Ishikawa (cell line): ENCODE results near the gene CCT6B.
A peak's percentile ranks its signal among the peaks of the same experiment; 100 is the strongest.

Experiments used
- CEBPB ChIP-seq: IDR thresholded peaks from 2 replicates; pipeline ENCODE4 v1.6.1; 2012
- CREB1 ChIP-seq: IDR thresholded peaks from 2 replicates; pipeline ENCODE4 v1.6.1; 2012; ENCODE audit warnings: low read depth
- EGR1 ChIP-seq: IDR thresholded peaks from 2 replicates; pipeline ENCODE4 v1.6.1; 2012
- EP300 ChIP-seq: IDR thresholded peaks from 2 replicates; pipeline ENCODE4 v1.6.1; 2012; ENCODE audit warnings: borderline replicate concordance
- FOXM1 ChIP-seq: IDR thresholded peaks from 2 replicates; pipeline ENCODE4 v1.6.1; 2012; ENCODE audit warnings: low read depth, borderline replicate concordance
- MAX ChIP-seq: IDR thresholded peaks from 2 replicates; pipeline ENCODE4 v1.6.1; 2012
- NFIC ChIP-seq: IDR thresholded peaks from 2 replicates; pipeline ENCODE4 v1.6.1; 2012
- RAD21 ChIP-seq: IDR thresholded peaks from 2 replicates; pipeline ENCODE4 v1.6.1; 2012; ENCODE audit warnings: low read depth
- REST ChIP-seq: IDR thresholded peaks from 2 replicates; pipeline ENCODE4 v1.6.1; 2012; ENCODE audit warnings: low read depth, mild to moderate bottlenecking
- TAF1 ChIP-seq: IDR thresholded peaks from 2 replicates; pipeline ENCODE4 v1.6.1; 2012; ENCODE audit warnings: low read depth, mild to moderate bottlenecking
- TCF12 ChIP-seq: IDR thresholded peaks from 2 replicates; pipeline ENCODE4 v1.6.1; 2012; ENCODE audit warnings: low read depth
- TEAD4 ChIP-seq: IDR thresholded peaks from 2 replicates; pipeline ENCODE4 v1.6.1; 2012
- USF1 ChIP-seq: IDR thresholded peaks from 2 replicates; pipeline ENCODE4 v1.6.1; 2012
- YY1 ChIP-seq: IDR thresholded peaks from 2 replicates; pipeline ENCODE4 v1.6.1; 2012; ENCODE audit warnings: low read depth
- ZBTB7A ChIP-seq: IDR thresholded peaks from 2 replicates; pipeline ENCODE4 v1.6.1; 2012; ENCODE audit warnings: low read depth

The CCT6B gene

GRCh38 chr17:34988644-34989043 is 27.4 kb upstream of the CCT6B start:
- no peak for TF ChIP-seq TCF12
- TF ChIP-seq NFIC, result no peak
- TF ChIP-seq CREB1, result no peak
- TF ChIP-seq USF1, result no peak
- TF ChIP-seq ZBTB7A, result no peak
- no peak for TF ChIP-seq YY1

GRCh38 chr17:34987232-34987631 is 26.0 kb upstream of the CCT6B start:
- TF ChIP-seq TEAD4 (no peak), TCF12 (no peak), FOXM1 (no peak), MAX (no peak), USF1 (no peak), NFIC (no peak), CREB1 (no peak), ZBTB7A (no peak)

GRCh38 chr17:34981538-34982241 is 20.4 kb upstream of the CCT6B start:
- TF ChIP-seq EP300, result no peak
- TF ChIP-seq CEBPB, result no peak
- TF ChIP-seq REST, result no peak
- TF ChIP-seq TAF1, result no peak
- no peak for TF ChIP-seq EGR1
- no peak for TF ChIP-seq MAX
- no peak for TF ChIP-seq CREB1
- no peak for TF ChIP-seq USF1

GRCh38 chr17:34980681-34981537 is 19.6 kb upstream of the CCT6B start:
- 0 out of 2 replicates have a peak, but pooled peaks have one; percentile 6 for TF ChIP-seq YY1
- TF ChIP-seq NFIC, result no peak
- peak; percentile 56; the same call in 1 of the 2 replicates for TF ChIP-seq ZBTB7A
- no peak for TF ChIP-seq CEBPB
- no peak for TF ChIP-seq EP300
- no peak for TF ChIP-seq TEAD4
- peak; percentile 16; the same call in 1 of the 2 replicates for TF ChIP-seq RAD21
- TF ChIP-seq TAF1, result peak; percentile 22; the same call in 1 of the 2 replicates
- TF ChIP-seq FOXM1, result no peak
- TF ChIP-seq USF1, result no peak
- TF ChIP-seq EGR1, result no peak
- peak; percentile 22; the same call in 1 of the 2 replicates for TF ChIP-seq CREB1
- TF ChIP-seq TCF12, result no peak
- no peak for TF ChIP-seq REST
- TF ChIP-seq MAX, result peak; percentile 87

- 0 out of 2 replicates have a peak, but pooled peaks have one; percentile 24 for TF ChIP-seq TCF12
- no peak for TF ChIP-seq CEBPB
- no peak for TF ChIP-seq NFIC
- TF ChIP-seq YY1, result peak; percentile 4; the same call in 1 of the 2 replicates
- TF ChIP-seq CREB1, result no peak
- TF ChIP-seq TEAD4, result no peak
- TF ChIP-seq MAX, result peak; percentile 98
- TF ChIP-seq FOXM1, result peak; percentile 65; the same call in 1 of the 2 replicates
- peak; percentile 62 for TF ChIP-seq TAF1
- no peak for TF ChIP-seq EP300
- 0 out of 2 replicates have a peak, but pooled peaks have one; percentile 19 for TF ChIP-seq EGR1
- no peak for TF ChIP-seq RAD21
- TF ChIP-seq ZBTB7A, result no peak
- peak; percentile 92 for TF ChIP-seq USF1
- no peak for TF ChIP-seq REST
Observed at GRCh38 chr17:34980353-34980680, 19.1 kb upstream of the CCT6B start, which contains the start of gene LIG3. Gene LIG3 (plus strand): TSS chr17:34980512. CDS start chr17:34983006, 2,494 bp downstream.
